GM10248 (cell line): Measurements from ENCODE around the gene PLEKHA6.

Source experiments
- CTCF ChIA-PET: fragments of 300-600 bp; sonication (Branson Sonifier 250); formaldehyde crosslinking; extraction: SDS; loops from one replicate; lab custom pipeline; 2021; ENCODE audit warnings: antibody characterized with exemption; lab: Yijun Ruan, JAX
- POLR2A ChIA-PET: fragments of 350-650 bp; sonication (Branson Sonifier 250); formaldehyde crosslinking; extraction: SDS; loops from one replicate; lab custom pipeline; 2020; ENCODE audit warnings: antibody characterized with exemption; lab: Yijun Ruan, JAX
- DNase-seq: peaks from one replicate; pipeline ENCODE4 v3.0.0; 2012; ENCODE audit errors: extremely low spot score
- TF ChIP-seq, protein P1 (sequence below): IDR thresholded peaks from 2 replicates; pipeline ENCODE4 v1.5.1; 2012; ENCODE audit warnings: mild to moderate bottlenecking, low read depth; ENCODE audit errors: extremely low read depth, missing control alignments, control extremely low read depth

PLEKHA6 gene

DNA sequence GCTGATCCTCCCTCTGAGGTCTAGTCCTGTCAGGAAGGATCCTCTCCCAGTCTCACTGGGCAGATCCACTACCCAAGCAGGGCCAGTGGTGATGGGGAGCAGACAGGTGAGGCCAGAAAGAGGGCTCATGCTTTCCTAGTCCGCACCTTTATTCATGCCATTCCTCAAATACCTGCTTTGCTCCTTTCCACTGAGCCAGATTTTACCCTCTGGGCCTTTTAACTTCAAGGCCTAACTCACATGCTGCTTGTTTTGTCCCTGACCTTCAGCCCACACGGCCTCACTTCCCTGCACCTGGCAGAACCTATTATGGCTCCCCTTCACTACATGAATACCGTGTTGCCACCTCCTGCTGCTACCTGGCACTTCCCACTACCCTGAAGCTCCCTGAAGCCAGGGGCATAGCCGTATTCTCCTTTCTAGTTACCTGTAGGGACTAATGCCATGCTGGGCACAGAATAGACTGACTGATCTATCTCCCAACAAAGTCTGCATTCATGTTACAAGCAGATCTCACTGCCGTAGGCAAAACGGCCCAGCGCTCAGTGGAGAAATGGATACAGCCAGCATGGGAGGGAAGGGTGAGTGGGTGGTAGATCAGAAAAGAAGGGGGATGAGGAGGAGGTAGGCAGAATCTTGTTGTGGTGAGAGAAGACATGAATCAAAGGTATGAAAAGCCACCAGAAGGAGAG lies 109.8 kb downstream of the PLEKHA6 start:
- CTCF ChIA-PET = no interaction called here
- POLR2A ChIA-PET = no interaction called here
- TF ChIP-seq, protein P1, sequence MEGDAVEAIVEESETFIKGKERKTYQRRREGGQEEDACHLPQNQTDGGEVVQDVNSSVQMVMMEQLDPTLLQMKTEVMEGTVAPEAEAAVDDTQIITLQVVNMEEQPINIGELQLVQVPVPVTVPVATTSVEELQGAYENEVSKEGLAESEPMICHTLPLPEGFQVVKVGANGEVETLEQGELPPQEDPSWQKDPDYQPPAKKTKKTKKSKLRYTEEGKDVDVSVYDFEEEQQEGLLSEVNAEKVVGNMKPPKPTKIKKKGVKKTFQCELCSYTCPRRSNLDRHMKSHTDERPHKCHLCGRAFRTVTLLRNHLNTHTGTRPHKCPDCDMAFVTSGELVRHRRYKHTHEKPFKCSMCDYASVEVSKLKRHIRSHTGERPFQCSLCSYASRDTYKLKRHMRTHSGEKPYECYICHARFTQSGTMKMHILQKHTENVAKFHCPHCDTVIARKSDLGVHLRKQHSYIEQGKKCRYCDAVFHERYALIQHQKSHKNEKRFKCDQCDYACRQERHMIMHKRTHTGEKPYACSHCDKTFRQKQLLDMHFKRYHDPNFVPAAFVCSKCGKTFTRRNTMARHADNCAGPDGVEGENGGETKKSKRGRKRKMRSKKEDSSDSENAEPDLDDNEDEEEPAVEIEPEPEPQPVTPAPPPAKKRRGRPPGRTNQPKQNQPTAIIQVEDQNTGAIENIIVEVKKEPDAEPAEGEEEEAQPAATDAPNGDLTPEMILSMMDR = no peak
- no peak for DNase-seq

GRCh38 chr1:204248954-204249353 lies 110.8 kb downstream of the PLEKHA6 start:
- ChIA-PET CTCF (interaction anchor here (1.3 kb wide), 1 partner anchor 8 kb away, joined by 3 read pairs; no protein-coding TSS in a partner anchor), POLR2A (no interaction called here)
- TF ChIP-seq, protein P1 = no peak
- no peak for DNase-seq

DNA sequence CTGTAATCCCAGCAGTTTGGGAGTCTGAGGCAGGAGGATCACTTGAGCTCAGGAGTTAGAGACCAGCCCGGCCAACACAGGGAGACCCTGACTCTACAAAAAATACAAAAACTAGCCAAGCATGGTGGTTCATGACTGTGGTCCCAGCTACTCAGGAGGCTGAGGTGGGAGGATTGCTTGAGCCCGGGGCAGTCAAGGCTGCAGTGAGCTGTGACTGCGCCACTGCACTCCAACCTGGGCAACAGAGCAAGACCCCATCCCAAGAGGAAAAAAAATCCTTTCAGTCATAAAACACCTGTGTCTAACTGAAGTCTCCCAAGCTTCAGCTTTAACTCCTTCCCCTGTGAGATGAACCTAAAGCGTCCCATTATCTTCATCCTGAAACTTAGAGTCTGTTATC lies 112.9 kb downstream of the PLEKHA6 start:
- POLR2A ChIA-PET = no interaction called here
- DNase-seq = no peak
- CTCF ChIA-PET = interaction anchor here (0.8 to 1.4 kb wide), 3 partner anchors 12 to 84 kb away, joined by 3 to 4 read pairs (median 3); no protein-coding TSS in a partner anchor
- TF ChIP-seq, protein P1 = no peak

- ChIA-PET CTCF (interaction anchor here (1.9 kb wide), 1 partner anchor 36 kb away, joined by 5 read pairs; no protein-coding TSS in a partner anchor), POLR2A (no interaction called here)
- TF ChIP-seq, protein P1 = no peak
- DNase-seq = no peak
These were observed 116.8 kb downstream of the PLEKHA6 start for GRCh38 chr1:204242920-204243319.

DNA sequence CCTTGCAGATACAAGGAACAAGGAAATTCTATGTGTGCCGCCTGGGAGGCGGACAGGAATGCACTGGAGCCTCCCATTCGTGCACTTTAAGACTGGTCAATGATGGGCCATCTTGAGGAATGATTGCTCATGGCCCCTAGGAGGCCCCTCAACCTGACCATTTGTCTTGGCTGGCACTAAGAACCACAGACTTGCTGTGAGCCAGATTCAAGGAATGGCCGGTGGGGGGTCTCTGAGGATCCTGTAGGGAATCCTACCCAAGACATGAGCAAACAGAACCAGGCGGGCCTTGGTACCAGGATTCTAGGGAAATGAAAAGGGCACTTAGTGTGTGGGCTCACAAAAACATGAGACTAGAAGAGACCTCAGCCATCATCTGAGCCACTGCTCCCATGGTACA lies 117.8 kb downstream of the PLEKHA6 start:
- TF ChIP-seq, protein P1 = no peak
- DNase-seq = no peak
- CTCF ChIA-PET = interaction anchor here (1.9 kb wide), 1 partner anchor 35 kb away, joined by 5 read pairs; no protein-coding TSS in a partner anchor
- POLR2A ChIA-PET = no interaction called here

GRCh38 chr1:204241050-204241449 lies 118.7 kb downstream of the PLEKHA6 start:
- ChIA-PET POLR2A (no interaction called here), CTCF (interaction anchor here (0.6 to 1.9 kb wide), 2 partner anchors 12 to 34 kb away, joined by 3 to 5 read pairs; no protein-coding TSS in a partner anchor)
- TF ChIP-seq, protein P1 = no peak
- no peak for DNase-seq
